Measurements from ENCODE around the gene MTAP. TPM values are rescaled to one million over a fixed set of nuclear protein-coding genes. Genes with fewer than 3 reads are reported as not detected.
A peak's percentile ranks its signal among the peaks of the same experiment; 100 is the strongest.

MTAP gene
- total and polyA plus RNA-seq, 2 of the 13 experiments (the other 11 are each of a cell fraction or from before 2014, with no cell fraction given), result 16.7 to 51.2 TPM

GRCh38 chr9:21802418-21803000 is at the start of gene MTAP (continued):
- TF ChIP-seq ZNF782 (CRISPR knock-in tag; IDR thresholded peaks at IDR 0.05; ENCODE audit: borderline replicate concordance) (no peak; the same call in 1 of the 2 replicates), ZSCAN12 (CRISPR knock-in tag; IDR thresholded peaks at IDR 0.05) (no peak), ZMAT5 (CRISPR knock-in tag; IDR thresholded peaks at IDR 0.05; ENCODE audit: borderline replicate concordance, low read depth) (no peak), ZNF577 (CRISPR knock-in tag; IDR thresholded peaks at IDR 0.05; ENCODE audit: borderline replicate concordance, low read depth) (no peak), ZNF713 (CRISPR knock-in tag; IDR thresholded peaks at IDR 0.05) (no peak), MXD4 (CRISPR knock-in tag; IDR thresholded peaks at IDR 0.05) (no peak; the same call in none of the 2 replicates), ZSCAN5A (CRISPR knock-in tag; IDR thresholded peaks at IDR 0.05; ENCODE audit: borderline replicate concordance) (no peak), SP5 (CRISPR knock-in tag; IDR thresholded peaks at IDR 0.05; ENCODE audit: borderline replicate concordance, low read depth) (peak; percentile 61; the same call in 1 of the 2 replicates), NCOR1 (IDR thresholded peaks at IDR 0.05; ENCODE audit: borderline replicate concordance, low read length) (no peak), HDAC2 (CRISPR knock-in tag; IDR thresholded peaks at IDR 0.05) (no peak), RERE (CRISPR knock-in tag; IDR thresholded peaks at IDR 0.05; ENCODE audit: low read depth) (no peak), ZBTB1 (CRISPR knock-in tag; IDR thresholded peaks at IDR 0.05; ENCODE audit: borderline replicate concordance) (no peak), ZNF180 (CRISPR knock-in tag; IDR thresholded peaks at IDR 0.05; ENCODE audit: borderline replicate concordance, low read depth) (no peak), ZNF17 (CRISPR knock-in tag; IDR thresholded peaks at IDR 0.05) (no peak), ZNF432 (CRISPR knock-in tag; IDR thresholded peaks at IDR 0.05; ENCODE audit: borderline replicate concordance) (no peak), MEIS1 (CRISPR knock-in tag; IDR thresholded peaks at IDR 0.05; ENCODE audit: borderline replicate concordance) (no peak; the same call in 1 of the 2 replicates), WIZ (CRISPR knock-in tag; IDR thresholded peaks at IDR 0.05) (no peak), SP1 (IDR thresholded peaks at IDR 0.05) (no peak), SP1 (CRISPR knock-in tag; IDR thresholded peaks at IDR 0.05) (peak; percentile 58), ATF6 (CRISPR knock-in tag; conservative IDR thresholded peaks at IDR 0.05) (no peak), KLF12 (CRISPR knock-in tag; IDR thresholded peaks at IDR 0.05; ENCODE audit: borderline replicate concordance) (no peak), CREB1 (IDR thresholded peaks at IDR 0.05) (no peak), CREB1 (CRISPR knock-in tag; IDR thresholded peaks at IDR 0.05) (no peak)
